Head of caudate nucleus (tissue), 42 donors: ENCODE data around the gene FOSL2.
"Not testable (repeated sequence)": the region's sequence is repeated elsewhere in the genome, so short reads cannot be mapped to it uniquely, and the experiment has no call there.

Experiments used
- DNase-seq, 42 donors: peaks; one replicate each; pipeline versions ENCODE4 v3.0.0 to v3.0.0-alpha.2; 2020 to 2021; ENCODE audit warnings: mixed read lengths in 7 of 42
- intact Hi-C: fragments of 100-400 bp; cut with DNase I; formaldehyde crosslinking; loops from one replicate; pipeline ENCODE4 v1.15.0; 2022

The FOSL2 gene

DNA sequence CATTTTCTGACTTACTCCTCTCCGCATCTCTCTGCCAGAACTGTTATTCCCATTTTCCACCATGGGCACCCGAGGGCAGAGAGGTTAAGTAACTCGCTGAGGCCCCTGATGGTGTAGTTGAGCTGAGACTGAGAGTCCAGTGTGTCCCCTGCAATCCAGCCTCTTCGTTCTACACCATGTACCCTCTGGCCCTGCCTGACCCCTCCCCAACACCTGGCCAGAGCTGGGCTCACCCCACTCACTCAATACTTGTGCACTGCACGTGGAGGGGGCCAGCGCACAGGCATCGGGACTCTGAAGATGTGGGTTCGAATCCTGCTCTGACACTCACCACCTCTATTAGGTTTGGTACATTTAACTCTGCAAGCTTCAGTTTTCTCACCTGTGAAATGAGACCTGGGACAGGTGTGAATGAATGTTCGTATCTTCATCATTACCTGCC lies 24.3 kb upstream of the FOSL2 start:
- intact Hi-C loops = no loop called here
- DNase-seq = no peak

- no peak for DNase-seq
- intact Hi-C loops = no loop called here
Observed at GRCh38 chr2:28369358-28369757, 23.3 kb upstream of the FOSL2 start.

DNA sequence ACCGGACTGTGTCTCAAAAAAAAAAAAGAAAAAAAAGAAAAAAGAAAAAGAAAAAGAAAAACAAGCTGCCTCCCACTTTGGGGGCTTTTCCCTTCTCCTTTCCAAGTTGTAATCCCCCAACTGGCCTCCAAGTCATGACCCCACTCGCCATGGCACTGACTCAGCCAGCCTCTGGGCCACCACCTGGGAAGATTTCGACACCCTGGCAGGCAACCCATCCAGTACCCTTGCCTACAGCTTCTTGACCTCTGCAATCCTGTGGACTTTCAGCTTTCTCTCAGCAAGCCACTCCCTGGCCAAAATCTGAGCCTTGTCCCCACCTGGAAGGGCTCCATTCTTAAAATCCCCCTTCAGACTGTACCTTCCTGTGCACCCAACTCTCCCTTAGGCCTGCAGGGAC lies 22.3 kb upstream of the FOSL2 start:
- intact Hi-C loops = no loop called here
- DNase-seq = no peak

GRCh38 chr2:28371728-28372127 lies 20.9 kb upstream of the FOSL2 start:
- DNase-seq, intact Hi-C loops: not testable (repeated sequence)

DNA sequence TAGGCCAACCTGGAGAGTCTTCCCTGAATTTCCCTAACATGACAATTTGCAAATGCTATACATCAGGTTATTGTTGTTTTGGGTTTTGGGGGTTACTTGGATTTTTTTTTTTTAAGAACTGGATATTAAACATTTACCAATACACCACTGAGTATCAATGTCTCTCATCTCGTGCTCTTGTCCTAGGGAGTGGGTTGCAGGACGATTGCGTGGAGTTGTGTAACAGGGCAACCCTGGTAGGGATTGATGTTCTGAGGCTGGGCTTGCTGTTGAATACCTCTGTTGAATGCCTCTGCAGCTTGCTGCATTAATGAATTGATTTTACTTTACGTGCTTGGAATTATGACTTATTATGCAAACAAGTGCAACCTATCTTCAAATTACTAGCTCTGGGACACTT lies 18.8 kb upstream of the FOSL2 start:
- intact Hi-C loops = no loop called here
- no peak for DNase-seq

DNA sequence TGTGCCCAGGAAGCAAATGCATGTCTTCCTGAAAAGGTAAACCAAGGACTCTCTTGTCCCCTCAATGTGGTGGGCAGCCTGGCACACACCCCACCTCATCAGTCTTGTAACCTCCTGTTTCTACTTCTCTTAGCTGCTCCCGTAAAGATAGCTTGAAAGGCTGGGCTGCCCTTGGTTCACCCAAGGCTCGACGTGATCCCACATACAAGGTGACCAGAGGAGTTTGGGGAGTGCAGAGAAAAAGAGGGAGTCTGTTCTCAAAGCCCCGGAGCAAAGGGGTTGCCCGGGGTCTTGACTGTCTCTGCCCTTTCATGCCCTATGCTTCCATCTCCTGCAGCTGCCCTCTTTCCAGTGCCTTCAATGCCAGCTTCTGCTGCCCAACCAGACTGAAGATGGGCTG lies 18.3 kb upstream of the FOSL2 start:
- intact Hi-C loops = no loop called here
- no peak for DNase-seq

- DNase-seq = no peak
- intact Hi-C loops = no loop called here
Observed at GRCh38 chr2:28375236-28375635, 17.4 kb upstream of the FOSL2 start.

GRCh38 chr2:28375742-28376631 lies 16.7 kb upstream of the FOSL2 start:
- DNase-seq = no peak
- intact Hi-C loops = no loop called here

- no peak for DNase-seq
- intact Hi-C loops = no loop called here
Observed at GRCh38 chr2:28377195-28377816, 15.4 kb upstream of the FOSL2 start.

- peak in 2 of 42 donors; percentile 25 to 38 for DNase-seq
- intact Hi-C loops = no loop called here
Observed at GRCh38 chr2:28377984-28378678, 14.5 kb upstream of the FOSL2 start.

DNA sequence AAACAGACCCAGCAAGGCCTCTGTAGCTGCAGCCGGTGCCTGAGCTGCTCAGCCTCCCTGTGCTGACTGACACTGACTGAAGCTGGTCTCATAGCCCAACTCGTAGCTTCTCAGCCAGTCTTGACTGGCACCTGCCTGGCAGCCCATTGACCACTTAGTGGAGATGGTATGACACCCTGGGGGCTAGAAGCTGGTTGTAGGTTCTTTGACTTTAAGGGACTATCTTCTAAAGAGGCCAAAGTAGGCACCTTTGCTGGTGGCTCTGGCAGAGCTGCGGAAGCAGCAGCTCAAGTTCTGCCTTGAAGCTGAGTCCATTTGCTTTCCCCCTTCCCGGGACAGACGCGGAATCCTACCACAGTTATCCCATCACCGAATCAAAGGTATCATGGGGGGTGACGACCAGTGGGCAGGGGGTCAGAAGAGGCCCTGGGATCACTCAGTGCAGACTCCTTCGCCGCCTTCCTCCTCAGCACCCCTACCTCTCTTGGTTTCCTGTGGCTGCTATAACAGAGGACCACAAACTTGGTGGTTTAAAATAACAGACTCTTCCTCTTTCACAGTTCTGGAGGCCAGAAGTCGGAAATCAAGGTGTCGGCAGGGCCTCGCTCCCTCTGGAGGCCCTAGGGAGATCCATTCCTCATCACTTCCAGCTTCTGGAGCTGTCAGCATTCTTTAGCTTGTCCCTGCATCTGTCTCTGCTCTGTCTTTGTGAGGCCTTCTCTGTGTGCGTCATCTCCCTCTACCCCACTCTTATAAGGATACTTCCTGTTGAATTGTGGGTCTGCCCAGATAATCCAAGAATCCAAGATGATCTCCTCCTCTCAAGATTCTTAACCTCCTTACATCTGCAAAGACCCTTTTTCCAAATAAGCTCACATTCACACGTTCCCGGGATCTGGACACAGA lies 13.7 kb upstream of the FOSL2 start:
- DNase-seq = no peak
- intact Hi-C loops = no loop called here

- DNase-seq = no peak
- intact Hi-C loops = no loop called here
Observed at GRCh38 chr2:28380219-28380618, 12.4 kb upstream of the FOSL2 start.

DNA sequence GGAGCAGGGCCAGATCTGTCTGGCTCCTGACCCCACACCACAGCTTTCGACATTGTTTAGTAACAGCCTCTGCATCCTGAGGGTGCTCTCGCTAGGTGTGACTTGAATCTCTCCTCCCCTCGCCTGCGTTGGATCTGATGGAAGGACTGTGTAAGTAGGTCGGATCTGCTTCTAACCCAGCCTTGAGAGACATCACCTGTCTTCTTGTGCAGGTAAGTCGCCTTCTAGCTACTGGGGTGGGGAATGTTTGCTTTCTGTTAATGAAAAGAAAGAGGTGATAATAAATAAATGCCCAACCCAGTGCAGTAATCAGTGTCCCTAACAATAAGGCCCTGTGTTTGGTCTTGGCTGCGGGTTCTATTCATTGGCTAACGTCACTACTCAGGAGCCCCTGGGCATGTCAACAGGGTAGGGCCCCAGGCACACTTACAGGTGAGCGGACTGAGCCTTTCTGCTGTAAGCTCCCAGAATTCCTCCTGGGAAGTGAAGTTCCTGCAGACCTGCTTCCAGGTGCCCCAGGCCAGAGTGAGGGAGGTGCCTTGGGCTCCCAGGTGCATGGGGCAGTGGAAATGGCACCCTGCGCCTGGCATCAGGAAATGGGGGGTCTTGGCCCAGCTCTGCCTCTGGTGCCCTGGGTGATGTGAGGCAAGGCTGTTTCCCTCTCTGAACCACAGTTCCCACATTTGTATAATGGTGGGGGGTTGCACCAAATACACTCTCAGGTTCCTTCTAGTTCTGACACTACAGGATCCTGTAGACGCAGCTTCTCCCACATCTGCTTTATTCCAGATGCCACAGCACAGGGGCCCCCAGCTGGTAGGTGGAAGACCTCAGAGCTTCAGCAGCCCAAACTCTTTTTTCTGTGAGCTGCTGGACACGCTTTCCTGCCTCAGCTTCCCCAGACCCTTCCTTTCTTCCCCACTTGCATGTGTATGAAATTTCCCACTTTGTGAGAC lies 11.2 kb upstream of the FOSL2 start:
- intact Hi-C loops = no loop called here
- DNase-seq = no peak

GRCh38 chr2:28382755-28383154 lies 9.9 kb upstream of the FOSL2 start:
- intact Hi-C loops = no loop called here

DNA sequence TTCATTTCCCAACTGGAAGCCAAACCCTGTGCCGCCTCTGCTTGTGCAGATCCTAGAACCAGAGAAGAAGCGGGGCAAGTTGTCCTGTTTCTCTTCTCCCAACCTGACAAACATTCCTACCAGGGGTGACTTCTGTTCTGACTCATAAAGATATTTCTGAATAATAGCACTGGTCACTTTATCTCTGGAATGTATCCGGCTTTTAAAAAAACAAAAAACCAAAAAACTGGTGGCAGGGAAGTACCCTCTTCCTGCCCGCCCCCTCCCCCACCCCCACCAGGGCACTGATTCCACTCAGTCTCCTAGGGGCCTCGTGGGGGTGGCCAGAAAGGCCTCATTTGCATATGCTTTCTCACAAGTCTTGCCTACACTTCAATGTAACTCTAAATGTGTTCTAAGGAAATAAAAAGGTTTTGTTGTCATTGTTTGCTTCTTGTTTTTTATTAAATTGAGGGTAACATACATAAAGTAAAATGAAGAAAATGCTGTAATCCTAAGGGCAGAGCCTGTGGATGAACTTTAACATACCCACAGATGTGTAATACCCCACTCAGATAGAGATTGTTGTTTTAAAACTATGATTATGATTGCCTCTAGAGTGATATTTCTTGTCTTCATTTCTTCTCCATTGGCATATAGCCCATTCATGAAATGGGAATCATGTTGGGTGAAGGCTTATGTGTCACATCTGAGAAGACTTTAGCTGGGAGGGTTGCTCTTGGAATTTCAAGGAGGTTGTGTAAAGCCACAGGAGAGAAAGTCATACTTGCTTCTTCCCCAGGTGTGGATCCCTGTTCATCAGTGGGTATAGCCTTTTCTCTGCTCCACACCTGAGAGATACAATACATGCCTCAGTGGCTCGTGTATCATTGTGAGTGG lies 5.3 kb upstream of the FOSL2 start:
- intact Hi-C loops = no loop called here

More at GRCh38 chr2:28382755-28383154, 9.9 kb upstream of the FOSL2 start:
- no peak for DNase-seq

DNA sequence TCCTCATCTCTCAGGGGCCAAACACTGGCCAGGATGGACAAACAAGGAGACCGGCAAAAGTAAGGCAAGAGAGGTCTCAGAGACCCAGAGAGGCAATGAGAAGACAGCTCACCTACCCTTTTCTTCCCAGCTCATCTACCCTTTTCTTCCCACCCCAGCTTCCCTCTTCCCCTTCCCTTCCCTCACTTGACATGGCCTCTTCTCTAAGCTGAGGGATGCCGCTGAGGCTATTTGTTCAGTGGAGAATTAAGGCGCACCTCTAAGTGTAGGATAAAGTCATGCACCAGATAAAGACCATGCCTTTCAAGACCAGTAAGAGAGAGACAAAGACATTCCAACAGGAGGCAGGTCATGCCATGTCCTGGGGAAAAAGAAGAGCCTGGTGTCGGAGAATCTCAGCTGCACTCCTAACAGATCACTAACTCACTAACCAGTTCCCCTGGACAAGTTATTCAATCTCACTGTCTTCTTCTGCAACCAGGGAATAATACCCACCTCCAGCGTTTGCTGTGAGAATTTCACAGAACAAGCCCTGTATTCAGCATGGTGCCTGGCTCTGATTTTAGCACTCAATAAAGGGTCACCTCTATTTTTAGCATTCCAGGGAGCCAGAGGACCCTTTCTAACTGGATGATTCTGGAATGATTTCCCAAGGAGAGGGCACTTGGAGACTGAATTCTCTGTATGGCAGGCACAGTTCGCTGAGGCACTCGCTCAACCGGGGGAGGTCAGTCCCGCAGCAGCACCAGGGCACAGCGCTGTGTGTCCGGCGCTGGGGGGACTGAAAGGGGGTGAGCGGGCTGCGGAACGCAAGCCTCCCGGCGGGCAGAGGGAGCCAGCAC lies 3.0 kb upstream of the FOSL2 start:
- intact Hi-C loops = loop anchor here (2.0 kb wide), 1 partner anchor 499 kb away; the partner anchor contains the start of genes BABAM2 and RBKS
- peak in 1 of 42 donors; percentile 63 for DNase-seq

More for the DNA sequence above, 5.3 kb upstream of the FOSL2 start:
- no peak for DNase-seq
